Measurements from ENCODE around the gene PRKN. TPM values are rescaled to one million over a fixed set of nuclear protein-coding genes. Genes with fewer than 3 reads are reported as not detected.

Gene PRKN
- total RNA-seq, 4 donors from 2014 or later = 8.4 to 44.8 (median 12.6) TPM

DNA sequence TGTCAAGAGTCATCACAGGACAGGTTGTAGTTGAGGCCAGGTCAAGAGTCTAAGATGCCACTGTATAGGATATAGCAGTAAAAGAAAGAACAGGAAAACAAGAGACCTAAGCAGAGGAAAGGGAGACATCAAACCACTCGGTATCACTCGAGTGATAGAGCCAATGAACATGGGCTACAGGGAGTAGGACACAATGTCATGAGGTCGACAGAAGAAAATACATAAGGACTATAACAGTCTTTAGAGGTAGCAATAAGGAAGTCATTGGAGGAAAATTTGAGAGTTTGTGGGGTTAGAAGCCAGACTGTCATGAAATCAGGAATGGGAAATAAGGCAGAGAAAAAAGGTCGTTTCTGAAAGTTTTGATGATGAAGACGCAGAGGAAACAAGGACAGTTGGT is 99.7 kb downstream of the PRKN start:
- TF ChIP-seq, protein P1, sequence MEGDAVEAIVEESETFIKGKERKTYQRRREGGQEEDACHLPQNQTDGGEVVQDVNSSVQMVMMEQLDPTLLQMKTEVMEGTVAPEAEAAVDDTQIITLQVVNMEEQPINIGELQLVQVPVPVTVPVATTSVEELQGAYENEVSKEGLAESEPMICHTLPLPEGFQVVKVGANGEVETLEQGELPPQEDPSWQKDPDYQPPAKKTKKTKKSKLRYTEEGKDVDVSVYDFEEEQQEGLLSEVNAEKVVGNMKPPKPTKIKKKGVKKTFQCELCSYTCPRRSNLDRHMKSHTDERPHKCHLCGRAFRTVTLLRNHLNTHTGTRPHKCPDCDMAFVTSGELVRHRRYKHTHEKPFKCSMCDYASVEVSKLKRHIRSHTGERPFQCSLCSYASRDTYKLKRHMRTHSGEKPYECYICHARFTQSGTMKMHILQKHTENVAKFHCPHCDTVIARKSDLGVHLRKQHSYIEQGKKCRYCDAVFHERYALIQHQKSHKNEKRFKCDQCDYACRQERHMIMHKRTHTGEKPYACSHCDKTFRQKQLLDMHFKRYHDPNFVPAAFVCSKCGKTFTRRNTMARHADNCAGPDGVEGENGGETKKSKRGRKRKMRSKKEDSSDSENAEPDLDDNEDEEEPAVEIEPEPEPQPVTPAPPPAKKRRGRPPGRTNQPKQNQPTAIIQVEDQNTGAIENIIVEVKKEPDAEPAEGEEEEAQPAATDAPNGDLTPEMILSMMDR (IDR thresholded peaks at IDR 0.05) = no peak
- ATAC-seq (ENCODE audit: low FRiP score) (no peak), DNase-seq (ENCODE audit: low spot score) (no peak)

DNA sequence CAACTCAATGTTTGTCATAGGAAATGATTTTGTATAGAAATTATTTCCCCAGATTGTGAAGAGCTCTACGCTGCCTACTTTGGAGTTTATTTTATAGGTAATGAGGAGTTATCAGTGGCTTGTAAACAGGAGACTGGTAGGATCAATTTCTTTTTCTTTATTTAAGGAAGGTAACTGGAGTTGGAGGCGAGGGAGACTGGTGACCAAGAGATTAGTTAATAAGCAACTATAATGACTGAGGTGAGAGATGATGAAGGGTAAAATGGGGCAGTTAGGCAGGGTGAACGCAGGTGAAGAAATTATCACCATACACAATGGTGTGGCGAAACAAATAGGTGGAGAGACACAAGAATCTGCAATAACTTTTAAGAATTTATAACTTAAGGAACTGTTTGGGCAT is 100.2 kb downstream of the PRKN start:
- DNase-seq (ENCODE audit: low spot score) = no peak
- no peak for ATAC-seq (ENCODE audit: low FRiP score)
- TF ChIP-seq, protein P1 (IDR thresholded peaks at IDR 0.05) = no peak

DNA sequence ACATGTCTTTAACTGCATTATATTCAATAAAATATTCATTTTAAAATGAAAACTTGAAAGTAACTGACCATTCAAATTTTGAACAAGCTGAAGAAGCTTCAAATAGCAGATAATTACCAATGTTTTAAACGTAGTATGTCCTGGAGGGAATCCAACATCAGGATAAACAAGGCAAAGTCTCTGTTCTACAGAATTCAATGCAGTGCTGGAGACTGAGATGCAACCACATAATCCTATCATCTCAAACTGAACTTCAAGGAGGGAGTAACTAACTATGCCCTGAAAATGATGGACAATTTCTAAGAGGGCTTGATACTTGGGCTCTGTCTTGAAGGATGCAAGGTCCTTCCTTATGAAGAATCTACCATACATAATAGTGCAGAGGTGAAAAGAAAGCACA is 100.7 kb downstream of the PRKN start:
- TF ChIP-seq, protein P1 (IDR thresholded peaks at IDR 0.05) = no peak
- no peak for ATAC-seq (ENCODE audit: low FRiP score)
- DNase-seq (ENCODE audit: low spot score) = no peak

DNA sequence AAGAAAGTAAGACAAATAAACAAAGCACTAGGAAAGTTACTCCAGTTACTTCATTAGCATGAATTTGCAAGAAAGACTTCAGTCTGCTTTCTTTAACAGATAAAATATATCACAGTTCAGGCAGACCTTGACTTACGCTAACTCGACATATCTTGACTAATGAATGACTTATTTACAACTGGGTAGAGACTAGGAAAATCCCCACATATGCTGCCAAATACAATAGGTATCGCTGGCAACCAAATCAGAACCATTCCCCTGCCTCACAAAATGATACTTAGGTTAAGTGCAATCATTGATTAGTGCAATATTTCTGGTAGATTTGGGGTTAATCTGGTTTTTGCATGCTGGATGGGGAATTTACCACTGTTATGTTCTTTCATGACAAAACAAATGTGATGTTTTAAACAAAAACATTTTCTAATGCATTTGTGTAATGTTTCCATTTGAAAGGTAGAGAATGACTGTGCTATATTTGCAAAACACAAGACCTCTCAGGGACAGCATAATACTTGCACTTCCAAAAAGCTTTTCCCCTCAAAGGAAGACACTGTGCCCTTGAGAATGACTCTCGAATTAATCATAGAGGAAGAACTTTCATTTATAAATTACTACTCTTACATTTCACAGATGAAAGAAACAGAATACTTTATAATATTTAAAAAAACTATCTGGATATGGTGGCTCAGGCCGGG is 101.6 kb downstream of the PRKN start:
- TF ChIP-seq, protein P1 (IDR thresholded peaks at IDR 0.05) = no peak
- DNase-seq (ENCODE audit: low spot score) = no peak
- ATAC-seq (ENCODE audit: low FRiP score) = no peak

DNA sequence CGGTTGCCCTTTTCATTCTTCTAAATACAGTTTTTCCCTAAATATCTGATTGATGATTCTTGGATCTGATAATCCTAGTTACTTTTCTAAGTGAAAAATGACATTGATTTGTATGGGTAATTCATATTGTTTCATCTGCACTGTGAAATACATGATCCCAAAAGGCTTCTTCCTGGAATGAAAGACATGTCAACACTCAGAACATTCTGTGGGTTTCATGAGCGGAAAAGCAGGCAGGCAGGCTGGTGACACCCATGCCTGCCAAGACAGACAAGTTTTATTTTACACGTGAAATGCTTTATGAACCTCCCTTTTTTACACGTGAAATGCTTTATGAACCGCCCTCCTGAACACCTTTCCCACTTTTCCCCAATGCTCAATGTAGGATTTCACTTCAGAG is 105.0 kb downstream of the PRKN start:
- DNase-seq (ENCODE audit: low spot score) (no peak), ATAC-seq (ENCODE audit: low FRiP score) (no peak)
- TF ChIP-seq, protein P1 (IDR thresholded peaks at IDR 0.05) = no peak

DNA sequence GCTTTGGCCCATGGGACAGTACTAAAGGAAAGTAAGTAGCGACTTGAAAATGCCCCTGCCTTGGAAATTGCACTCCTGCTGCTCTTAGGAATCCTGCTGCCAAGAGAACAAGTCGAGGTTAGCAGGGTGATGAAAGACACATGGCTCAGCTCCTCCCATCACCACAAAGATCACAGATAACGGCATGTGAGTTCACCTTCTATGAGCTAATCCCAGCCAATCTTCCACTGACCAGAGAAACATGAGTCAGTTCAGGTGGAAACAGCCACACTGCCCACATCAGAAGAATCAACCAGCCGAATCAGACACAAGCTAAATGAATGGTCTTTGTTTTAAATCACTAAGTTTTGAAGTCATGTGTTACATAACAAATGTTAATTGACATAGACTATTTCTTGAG is 106.3 kb downstream of the PRKN start:
- DNase-seq (ENCODE audit: low spot score) = no peak
- peak; percentile 91 for ATAC-seq (ENCODE audit: low FRiP score)
- TF ChIP-seq, protein P1 (IDR thresholded peaks at IDR 0.05) = no peak

DNA sequence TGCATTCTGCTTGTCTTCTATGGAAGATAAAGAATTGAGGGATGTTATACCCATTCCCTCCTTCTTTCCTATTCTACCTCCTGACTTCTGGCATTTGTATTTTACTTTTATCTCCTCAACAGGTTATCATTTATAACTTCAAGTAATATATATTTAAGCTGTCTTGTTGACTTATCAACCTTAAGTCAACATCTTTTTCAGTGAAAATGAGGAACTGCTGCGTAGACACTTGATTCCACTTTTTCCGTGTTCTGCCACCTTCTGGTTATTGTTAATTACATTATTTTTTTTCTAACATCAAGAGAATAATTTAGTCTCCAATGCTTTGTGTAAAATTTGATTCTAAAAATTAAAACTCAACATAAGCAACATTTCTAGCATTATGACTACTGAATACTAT is 107.5 kb downstream of the PRKN start:
- TF ChIP-seq, protein P1 (IDR thresholded peaks at IDR 0.05) = no peak
- ATAC-seq (ENCODE audit: low FRiP score) = no peak
- DNase-seq (ENCODE audit: low spot score) = no peak

Data from omental fat pad (tissue), 4 donors.